GM18507 (cell line): ENCODE results near the gene PTPRM.
"Not testable (repeated sequence)": the region's sequence is repeated elsewhere in the genome, so short reads cannot be mapped to it uniquely, and the experiment has no call there.

Source experiments
- DNase-seq: peaks from one replicate; pipeline ENCODE4 v3.0.0; 2011; ENCODE audit warnings: low read depth; ENCODE audit not compliant: insufficient read length; ENCODE audit errors: extremely low spot score
- FAIRE-seq: peaks from 2 replicates; lab custom pipeline; 2011; peaks lifted over from hg19 to GRCh38; lab: Jason Lieb, UNC

PTPRM gene

DNA sequence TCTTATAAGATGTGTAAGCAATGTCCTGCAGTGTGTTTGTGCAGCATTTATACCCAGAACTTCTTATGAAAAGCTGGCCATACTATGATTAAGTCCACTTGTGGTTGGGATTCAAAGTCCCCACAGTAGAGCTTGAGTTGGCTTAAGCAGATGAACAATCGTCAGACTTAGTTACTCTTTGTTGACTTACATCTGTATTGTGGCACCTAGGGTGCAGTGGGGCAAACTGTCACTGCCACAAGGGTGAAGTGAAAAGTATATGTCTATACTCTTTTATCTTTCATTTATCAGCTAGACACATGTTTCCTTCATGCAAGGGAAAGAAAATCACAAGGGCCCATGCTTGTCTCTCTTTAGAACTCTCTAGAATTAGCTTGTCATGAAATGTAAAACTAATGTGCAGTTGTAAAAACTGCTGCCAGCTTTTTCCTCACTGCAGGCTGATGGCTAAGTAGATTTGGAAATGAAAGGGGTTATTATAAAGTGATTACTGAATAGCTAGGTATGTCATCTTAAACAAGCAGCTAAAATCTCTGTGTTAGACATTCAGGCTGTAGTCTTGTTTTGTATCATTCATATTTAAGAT lies 474.5 kb downstream of the PTPRM start:
- DNase-seq: no peak

DNA sequence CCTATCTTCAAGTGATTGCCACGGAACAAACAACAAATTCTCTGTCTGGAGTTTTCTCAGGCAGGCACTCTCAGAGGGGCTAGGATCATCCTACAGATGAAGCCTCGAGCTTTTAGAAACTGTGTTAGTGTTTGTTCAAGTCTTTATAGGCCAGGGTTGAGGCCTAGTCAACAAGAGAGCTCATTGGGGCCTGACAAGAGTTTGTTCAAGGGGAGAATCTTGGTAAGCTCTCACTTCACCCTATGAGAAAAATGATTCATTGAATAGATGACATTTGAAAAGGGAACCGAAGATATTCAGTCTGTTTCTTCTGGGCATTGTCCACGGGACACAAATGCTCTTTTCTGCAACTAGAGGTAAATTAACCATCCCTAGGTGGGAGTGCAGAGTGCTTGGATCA lies 476.9 kb downstream of the PTPRM start:
- FAIRE-seq (no peak), DNase-seq (no peak)

More for the DNA sequence above, 474.5 kb downstream of the PTPRM start:
- FAIRE-seq: no peak

DNA sequence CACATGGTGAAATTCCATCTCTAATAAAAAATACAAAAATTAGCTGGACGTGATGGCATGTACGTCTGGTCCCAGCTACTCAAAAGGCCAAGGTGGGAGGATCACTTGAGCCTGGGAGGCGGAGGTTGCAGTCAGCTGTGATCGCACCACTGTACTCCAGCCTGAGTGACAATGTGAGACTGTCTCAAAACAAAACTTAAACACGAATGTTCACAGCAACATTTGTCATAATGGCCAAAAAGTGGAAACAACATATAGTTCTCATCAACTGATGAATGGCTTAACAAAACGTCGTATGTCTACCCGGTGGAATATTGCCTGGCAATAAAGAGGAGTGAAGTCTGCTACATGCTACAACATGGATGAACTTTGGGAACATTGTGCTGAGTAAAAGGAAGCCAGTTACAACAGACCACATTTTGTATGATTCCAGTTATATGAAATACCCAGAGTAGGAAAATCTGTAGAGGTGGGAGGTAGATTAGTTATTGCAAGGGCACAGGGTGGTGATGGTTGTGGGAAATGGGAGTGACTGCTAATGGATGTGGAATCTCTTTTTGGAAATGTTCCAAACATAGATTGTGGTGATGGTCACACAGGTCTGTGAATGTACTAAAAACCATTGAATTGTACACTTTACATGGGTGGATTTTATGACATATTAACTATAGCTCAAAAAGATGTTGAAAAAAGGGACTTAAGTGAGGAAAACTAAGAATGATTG lies 478.2 kb downstream of the PTPRM start:
- DNase-seq (no peak), FAIRE-seq (no peak)

DNA sequence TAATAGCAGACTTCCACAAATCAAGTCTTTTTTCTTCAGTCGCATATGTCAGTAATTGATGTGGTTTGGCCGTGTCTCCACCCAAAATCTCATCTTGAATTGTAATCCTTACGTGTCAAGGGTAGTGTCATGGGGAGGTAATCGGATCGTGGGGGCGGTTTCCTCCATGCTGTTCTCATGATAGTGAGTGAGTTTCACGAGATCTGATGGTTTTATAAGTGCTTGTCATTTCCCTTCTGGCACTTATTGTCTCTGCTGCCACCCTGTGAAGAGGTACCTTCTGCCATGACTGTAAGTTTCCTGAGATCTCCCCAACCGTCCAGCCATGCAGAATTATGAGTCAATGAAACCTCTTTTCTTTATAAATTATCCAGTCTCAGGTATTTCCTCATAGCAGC lies 478.8 kb downstream of the PTPRM start:
- FAIRE-seq: no peak

DNA sequence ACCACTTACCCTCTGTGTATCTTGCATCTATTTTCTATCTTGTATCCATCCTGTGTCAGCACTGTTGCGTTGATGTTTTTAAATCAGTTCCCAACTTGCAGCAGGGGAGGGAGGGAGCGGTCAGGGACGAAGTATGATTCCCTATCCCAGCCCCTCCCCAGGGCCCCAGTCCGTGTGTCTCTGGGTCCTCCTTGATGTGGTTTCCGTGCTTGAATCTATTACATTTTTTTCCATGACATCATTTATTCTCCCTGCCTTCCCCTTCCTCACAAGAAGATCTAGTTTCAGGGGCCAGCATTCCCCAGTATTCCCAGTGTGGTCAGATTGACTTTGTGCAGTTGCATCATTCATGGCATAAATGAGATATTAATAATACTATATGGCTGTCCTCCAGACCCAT lies 479.3 kb downstream of the PTPRM start:
- FAIRE-seq: no peak
- DNase-seq: no peak

More for the DNA sequence above, 478.8 kb downstream of the PTPRM start:
- DNase-seq: no peak

DNA sequence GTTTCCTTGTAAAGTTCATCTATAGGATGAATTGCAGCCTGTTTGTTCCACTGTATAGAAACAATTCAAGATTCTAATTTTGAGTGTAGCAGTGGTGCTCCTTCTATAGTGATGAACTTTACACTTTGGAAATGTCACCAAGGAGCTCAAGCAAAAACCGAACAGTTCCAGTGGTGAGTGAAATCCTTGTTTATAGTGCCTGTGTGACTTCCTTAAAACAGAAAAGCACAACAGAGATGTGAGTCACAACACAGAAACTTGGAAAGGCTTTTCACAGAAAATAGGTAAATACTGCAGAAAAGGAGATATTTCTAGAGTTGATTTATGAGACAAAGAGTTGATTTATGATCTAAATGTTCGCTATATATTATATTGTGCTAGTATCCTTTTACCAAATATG lies 482.0 kb downstream of the PTPRM start:
- FAIRE-seq: no peak
- no peak for DNase-seq

DNA sequence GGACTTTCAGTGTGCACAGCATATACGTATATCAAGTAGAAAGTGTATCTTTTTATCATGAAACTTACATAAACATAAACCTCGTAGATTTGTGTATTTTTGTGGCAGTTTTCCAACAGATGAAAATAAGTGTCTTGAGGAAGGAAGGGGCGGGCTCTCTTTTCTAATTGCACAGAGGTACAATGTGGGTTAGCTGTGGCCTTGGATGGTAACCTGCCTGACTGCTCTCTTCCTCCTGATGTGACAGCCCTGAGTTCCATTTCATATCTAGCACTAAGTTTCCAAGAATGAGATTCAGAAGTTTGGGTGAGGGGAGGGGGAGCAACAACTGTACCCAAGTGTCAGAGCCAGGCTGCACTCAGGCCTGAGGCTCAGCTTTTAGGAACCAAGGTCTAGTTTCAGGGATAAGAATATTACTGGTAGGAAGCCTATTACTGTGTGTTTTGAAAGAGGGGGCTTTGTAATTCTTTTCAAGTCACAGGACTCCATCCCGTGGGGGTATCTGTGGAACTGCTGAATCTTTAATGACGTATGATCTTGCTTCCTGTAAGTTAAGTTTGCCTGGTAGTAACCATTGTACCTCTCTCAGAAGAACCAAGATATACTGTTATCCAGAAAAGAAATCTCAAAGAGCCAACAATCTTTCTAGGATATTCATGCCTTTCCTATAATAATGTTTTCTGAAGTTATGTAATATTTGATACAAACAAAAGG lies 483.7 kb downstream of the PTPRM start:
- FAIRE-seq (no peak), DNase-seq (no peak)

DNA sequence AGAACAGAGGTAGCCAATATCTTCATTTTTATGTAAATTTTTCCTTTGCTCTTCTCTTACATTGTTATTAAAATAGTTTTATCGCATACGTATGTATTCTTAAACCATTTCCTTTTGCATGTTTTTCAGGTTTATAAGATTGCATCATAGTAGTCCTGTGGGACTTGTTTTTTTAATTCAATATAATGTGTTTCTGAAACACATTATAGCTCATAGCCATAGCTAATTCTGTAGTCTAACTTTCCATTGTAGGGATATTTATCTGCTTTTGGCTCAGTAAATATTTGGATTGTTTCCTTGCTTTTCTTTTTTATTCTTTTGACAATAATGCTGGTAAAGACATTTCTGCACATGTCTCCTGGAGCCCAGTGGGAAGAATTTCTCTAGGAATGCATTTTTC lies 484.3 kb downstream of the PTPRM start:
- DNase-seq: no peak
- no peak for FAIRE-seq

DNA sequence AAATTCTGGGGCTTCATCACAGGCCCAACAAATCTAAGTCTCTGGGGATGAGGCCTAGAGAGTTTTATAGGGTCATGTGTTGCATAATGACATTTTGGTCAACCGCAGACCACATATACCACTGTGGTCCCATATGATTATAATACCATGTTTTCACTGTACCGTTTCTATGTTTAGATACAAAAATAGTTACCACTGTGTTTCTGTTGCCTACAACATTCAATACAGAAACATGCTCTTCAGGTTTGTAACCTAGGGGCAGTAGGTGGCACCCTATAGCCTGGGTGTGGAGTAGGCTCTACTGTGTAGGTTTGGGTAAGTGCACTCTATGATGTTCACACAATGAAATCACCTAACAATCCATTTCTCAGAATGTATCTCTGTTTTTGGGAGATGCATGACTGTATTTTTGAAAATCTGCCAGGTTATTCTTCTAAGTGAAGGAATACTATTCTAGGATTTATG lies 485.2 kb downstream of the PTPRM start:
- DNase-seq: no peak
- no peak for FAIRE-seq

DNA sequence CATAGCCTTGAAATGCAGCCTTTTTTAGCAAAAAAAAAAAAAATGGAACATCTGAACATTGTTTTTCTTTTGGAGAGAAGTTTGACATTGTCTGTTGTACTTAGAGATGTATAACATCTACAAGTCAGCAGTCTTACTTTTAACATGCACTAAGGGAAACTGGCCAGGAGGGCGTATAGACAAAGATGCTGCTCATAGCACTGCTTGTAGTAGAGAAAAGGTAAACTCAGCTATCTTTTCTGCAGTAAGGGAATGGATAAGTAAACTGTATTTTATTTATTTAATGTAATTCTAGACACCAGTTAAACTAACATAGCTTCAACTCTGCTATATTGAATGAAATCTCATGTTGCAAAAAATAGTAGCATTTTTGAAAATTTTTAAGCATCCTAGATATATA lies 489.6 kb downstream of the PTPRM start:
- DNase-seq (no peak), FAIRE-seq (no peak)

DNA sequence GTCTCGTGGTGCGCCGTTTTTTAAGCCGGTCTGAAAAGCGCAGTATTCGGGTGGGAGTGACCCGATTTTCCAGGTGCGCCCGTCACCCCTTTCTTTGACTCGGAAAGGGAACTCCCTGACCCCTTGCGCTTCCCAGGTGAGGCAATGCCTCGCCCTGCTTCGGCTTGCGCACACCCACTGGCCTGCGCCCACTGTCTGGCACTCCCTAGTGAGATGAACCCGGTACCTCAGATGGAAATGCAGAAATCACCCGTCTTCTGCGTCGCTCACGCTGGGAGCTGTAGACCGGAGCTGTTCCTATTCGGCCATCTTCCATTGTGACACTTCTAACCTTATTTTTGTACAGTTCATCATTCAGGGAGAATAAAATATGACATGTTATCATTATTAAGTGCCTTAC lies 496.0 kb downstream of the PTPRM start:
- not testable (repeated sequence) for FAIRE-seq, DNase-seq

DNA sequence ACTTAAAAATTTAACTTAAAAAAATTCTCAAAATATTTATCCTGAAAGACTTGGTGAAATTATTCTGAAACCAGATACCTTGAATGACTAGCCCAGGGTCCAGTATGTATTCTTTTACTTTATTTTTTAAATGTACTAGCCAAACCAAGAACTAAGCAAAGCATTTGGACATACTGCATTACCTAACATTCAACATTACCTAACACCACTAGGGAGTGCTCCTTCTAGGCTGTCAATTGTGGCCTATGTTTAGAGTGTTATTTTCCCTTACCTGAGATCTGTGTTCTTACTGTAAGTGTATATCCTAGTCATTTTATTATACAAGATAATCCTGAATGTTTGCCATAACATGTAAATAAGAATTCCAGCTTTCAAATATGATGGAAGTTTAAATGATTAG lies 496.6 kb downstream of the PTPRM start:
- FAIRE-seq: no peak

DNA sequence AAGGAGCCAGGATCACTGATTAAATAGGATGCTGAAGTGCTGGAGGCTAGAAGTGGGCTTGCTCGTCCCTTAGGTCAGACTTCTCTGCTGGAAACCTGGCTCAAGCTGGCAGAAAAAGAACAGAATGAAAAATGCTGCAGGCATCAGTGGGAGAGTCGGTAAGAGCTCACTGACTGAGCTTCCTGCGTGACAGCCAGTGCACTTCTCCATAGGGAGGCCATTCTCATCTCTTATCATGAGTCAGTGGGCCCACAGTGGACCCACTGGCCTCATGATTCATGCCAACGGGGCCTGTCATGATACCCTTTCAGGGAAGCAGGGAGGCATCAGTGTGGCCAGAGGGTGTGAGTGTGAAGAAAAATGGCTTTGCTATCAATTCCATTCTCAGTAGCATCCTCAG lies 498.2 kb downstream of the PTPRM start:
- FAIRE-seq: no peak
- no peak for DNase-seq

More for the DNA sequence above, 496.6 kb downstream of the PTPRM start:
- no peak for DNase-seq

DNA sequence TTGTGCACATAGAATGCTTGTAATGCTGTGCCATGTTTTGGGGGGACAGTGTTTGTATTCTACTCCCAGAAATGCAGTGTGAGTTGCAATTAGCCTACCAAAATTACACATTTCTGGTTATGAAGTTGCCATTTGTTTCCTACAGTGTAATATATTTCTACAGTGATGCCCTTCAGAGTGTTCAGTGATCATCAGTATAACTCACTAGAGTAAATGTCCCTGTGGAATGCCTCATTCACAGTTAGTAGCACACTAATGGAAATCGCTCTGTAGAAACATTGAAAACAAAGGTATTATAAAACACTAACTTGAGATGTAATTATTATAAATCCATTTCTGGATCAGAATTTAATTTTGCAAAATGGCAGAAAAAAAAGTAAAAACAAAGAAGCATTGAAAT lies 498.7 kb downstream of the PTPRM start:
- no peak for FAIRE-seq

DNA sequence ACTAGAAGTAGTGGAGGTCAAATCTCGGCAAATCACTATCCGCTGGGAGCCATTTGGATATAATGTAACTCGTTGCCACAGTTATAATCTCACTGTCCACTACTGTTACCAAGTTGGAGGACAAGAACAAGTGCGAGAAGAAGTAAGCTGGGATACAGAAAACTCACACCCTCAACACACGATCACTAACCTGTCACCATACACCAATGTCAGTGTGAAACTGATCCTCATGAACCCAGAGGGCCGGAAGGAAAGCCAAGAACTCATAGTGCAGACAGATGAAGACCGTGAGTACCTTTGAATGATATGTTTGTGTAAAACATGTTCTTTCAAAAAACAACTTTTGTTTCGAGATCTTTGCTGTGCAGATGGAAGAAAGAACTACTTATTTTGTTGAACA lies 502.6 kb downstream of the PTPRM start:
- no peak for DNase-seq
- FAIRE-seq: no peak

More for the DNA sequence above, 498.7 kb downstream of the PTPRM start:
- DNase-seq: no peak

DNA sequence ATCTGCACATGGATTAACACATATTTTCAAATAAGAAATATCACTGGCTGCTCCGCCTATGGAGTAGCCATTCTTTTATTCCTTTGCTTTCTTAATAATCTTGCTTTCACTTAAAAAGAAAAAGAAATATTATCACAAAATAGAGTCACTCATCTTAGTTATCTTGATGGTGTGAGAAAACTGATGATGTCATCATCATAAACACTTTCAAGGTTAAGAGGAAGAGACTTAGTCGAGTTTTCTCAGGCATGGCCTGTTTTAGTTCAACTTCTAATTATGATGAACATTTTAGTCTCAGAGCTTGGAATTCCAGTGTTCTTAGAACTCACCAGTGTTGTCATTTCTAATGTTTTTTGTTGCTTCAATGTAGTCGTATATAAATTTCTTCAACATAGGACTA lies 506.1 kb downstream of the PTPRM start:
- FAIRE-seq (no peak), DNase-seq (no peak)

DNA sequence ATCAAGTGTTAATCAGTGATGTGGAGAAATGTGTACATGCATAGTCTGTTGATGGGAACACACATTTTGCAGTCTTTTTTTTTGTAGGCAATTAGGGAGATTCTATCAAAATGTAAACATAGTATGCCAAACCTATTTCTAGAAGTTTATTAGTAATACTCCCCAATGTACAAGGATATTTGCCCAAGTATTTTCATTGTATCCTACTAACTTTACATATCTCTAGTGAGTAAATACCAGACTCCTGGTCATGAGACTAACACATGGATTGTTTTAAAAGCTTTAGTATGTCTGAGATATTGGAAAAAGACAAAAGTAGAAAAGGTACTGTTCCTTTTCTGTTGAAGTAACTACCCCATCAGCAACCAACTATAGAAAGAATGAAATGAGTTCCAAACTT lies 513.0 kb downstream of the PTPRM start:
- FAIRE-seq (no peak), DNase-seq (no peak)

DNA sequence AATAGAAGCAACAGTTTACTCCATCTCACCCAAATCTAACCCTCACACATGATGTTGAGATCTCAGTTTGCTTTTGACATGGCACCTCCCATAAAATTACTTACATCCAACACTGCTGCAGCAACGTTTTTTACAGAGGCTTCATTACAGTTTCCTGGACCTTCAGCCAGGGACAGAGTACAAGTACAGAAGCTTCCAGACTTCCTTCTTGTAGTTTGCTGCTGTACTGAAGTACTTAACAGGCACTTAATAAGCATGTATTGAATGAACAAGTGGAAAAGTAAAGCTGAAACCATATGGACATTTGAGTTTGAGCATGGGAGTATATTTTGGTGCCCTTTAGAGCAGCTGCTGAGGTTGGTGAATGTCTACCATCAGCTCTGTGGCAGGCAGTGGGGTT lies 514.2 kb downstream of the PTPRM start:
- DNase-seq: no peak
- FAIRE-seq: no peak

DNA sequence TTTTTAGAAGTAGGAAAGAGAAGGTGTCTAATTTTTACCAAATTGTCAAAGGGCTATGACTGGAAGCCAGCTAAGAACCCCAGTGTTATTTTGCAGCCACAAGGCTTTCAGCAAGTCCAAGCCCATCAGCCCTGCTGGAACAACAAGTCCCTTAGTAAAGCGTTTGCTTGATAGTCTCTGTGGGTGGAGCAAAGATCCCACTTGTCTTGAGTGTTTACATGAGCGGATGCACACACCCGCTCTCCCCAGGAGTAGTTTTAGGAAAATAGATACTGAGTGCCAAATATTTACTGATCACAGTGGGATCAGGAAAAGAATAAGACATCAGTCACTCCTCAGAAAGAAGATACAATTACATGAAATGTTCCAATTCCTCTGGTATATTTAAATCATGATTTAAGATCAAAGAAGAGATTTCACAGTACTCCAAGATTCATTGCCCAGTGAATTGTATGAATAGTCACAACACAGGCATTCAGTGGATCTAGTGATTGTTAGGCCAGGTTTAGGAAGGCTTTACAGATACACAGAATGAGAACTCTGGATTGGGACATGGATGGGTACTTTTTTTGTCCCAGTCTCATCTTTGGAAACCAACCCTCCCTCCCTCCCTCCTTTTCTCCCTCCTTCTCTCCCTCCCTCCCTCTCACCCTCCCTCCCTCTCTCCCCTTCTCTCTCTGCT lies 514.9 kb downstream of the PTPRM start:
- FAIRE-seq (no peak), DNase-seq (no peak)

DNA sequence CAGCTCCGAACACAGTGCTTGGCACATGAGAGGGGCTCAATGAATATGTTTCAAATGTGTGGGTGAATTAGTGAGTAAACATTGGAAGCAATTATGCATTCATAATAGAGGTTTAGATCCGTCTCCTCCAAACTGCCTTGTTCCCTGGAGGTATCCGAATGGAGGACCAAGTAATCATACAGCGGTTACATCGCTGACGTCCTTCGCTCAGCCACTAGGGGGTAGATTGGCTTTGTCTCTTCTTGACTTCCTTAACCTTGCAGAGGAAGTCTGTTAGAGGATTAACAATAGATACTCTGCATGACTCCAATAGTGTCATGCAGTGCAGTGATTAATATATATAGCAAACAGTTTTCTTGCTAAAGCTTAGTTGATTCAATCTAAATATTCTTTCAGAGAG lies 517.0 kb downstream of the PTPRM start:
- FAIRE-seq (no peak), DNase-seq (no peak)
